Smooth muscle cell (in vitro differentiated cells): ENCODE results near the gene SAPCD1. TPM values are rescaled to one million over a fixed set of nuclear protein-coding genes. Genes with fewer than 3 reads are reported as not detected.

Experiments used
- DNase-seq: peaks from one replicate; lab custom pipeline; 2025; ENCODE audit not compliant: unreplicated experiment; lab: John Stamatoyannopoulos, UW
- H2AFZ ChIP-seq: fragments of 200-600 bp; sonication (generic); 2 replicates; pipeline ENCODE4 v1.6.0; 2016; ENCODE audit warnings: antibody characterized with exemption, low read depth, mild to moderate bottlenecking
- H3F3A ChIP-seq: fragments of 200-600 bp; sonication (generic); 2 replicates; pipeline ENCODE4 v1.6.0; 2017; ENCODE audit warnings: antibody characterized with exemption, low read depth
- H3K27ac ChIP-seq: fragments of 200-600 bp; sonication (generic); 2 replicates; pipeline ENCODE4 v1.5.1; 2016; ENCODE audit warnings: low read depth, mild to moderate bottlenecking
- H3K27me3 ChIP-seq: fragments of 200-600 bp; sonication (generic); 2 replicates; pipeline ENCODE4 v1.6.1; 2016; ENCODE audit warnings: low read depth, mild to moderate bottlenecking
- H3K36me3 ChIP-seq: fragments of 200-600 bp; sonication (generic); 2 replicates; pipeline ENCODE4 v1.5.1; 2016; ENCODE audit warnings: low read depth
- H3K4me1 ChIP-seq: fragments of 200-600 bp; sonication (generic); 2 replicates; pipeline ENCODE4 v1.5.1; 2016; ENCODE audit warnings: low read depth
- H3K4me2 ChIP-seq: fragments of 200-600 bp; sonication (generic); 2 replicates; pipeline ENCODE4 v1.6.0; 2016; ENCODE audit warnings: mild to moderate bottlenecking
- H3K4me3 ChIP-seq: fragments of 200-600 bp; sonication (generic); 2 replicates; pipeline ENCODE4 v1.5.1; 2016; ENCODE audit warnings: mild to moderate bottlenecking
- H3K79me2 ChIP-seq: fragments of 200-600 bp; sonication (generic); 2 replicates; pipeline ENCODE4 v1.6.0; 2016; ENCODE audit warnings: low read depth, mild to moderate bottlenecking
- H3K9ac ChIP-seq: fragments of 200-600 bp; sonication (generic); 2 replicates; pipeline ENCODE4 v1.6.0; 2016; ENCODE audit warnings: low read depth
- H3K9me3 ChIP-seq: fragments of 200-600 bp; sonication (generic); replicated peaks from 2 replicates; pipeline ENCODE4 v1.5.1; 2016; ENCODE audit warnings: low read depth
- H4K20me1 ChIP-seq: fragments of 200-600 bp; sonication (generic); 2 replicates; pipeline ENCODE4 v1.6.0; 2016; ENCODE audit warnings: low read depth
- WGBS: methylation state at CpG from one replicate; pipeline ENCODE4 v1.1.7; 2016; ENCODE audit warnings: low lambda C conversion rate; 5-methylcytosine and 5-hydroxymethylcytosine counted together
- polyA plus RNA-seq: library from polyadenylated mRNA; unstranded; fragments of >200 nt; fragmentation: Nextera tagmentation; extraction: Ambion mirVana; gene quantifications from 2 replicates; pipeline ENCODE4 v1.2.1, GENCODE V29; 2016
- total RNA-seq: library from RNA; depleted of rRNA; stranded (reverse); fragments of >200 nt; gene quantifications from 2 replicates; pipeline ENCODE4 v1.2.3, GENCODE V29; 2014
- TF ChIP-seq, protein P1 (sequence below): fragments of 200-600 bp; sonication (generic); IDR thresholded peaks from 2 replicates; pipeline ENCODE4 v1.5.1; 2017; ENCODE audit warnings: borderline replicate concordance, mild to moderate bottlenecking, antibody characterized with exemption; ENCODE audit not compliant: insufficient read depth, poor library complexity, severe bottlenecking

Gene SAPCD1
- total and polyA plus RNA-seq, 2 experiments from 2014 or later = 1.4 TPM; not detected in 1

DNA sequence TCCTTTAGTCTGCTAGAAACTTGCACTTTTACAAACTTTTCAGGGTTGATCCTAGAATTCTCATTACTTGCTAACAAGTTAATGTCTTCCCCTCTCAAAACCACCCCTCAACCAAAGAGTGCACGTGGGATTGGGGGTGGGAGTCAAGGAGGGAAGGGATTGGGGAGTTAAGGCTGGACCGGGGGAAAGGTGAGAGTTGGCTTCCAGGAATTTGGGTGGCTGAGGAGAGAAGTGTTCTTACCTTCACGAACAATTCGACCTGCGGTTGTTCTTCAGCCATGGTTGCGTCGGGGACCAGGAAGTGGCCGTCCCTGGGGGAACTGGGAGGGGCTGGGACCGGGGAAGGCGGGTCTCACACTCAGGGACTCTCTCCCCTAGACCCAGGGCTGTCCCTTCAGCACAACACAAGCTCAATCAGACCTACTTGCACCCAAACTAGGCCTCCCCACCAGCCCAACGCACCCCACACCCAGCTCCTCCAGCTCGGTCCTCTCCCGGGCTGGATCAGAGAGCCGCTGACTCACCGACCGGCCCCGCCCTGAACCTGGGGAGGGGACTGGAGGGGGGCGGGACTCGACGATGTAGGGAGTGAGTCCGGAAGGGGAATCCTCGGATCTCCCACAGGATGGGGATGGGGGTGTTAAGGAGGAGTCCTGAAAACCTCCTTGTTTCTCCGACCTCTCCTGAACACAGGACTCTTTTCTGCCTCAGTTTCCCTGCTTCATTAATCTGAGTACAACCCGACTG is 26.3 kb upstream of the SAPCD1 start, which contains the start of gene CLIC1:
TSS of gene CLIC1 (minus strand) at position 510 of the 747 bp plus-strand sequence. CDS start at position 280, 230 bp downstream.
- Histone ChIP-seq H3K27ac (peak within 1 kb of the TSS; percentile 84), H3K4me3 (peak within 1 kb of the TSS; percentile 99), H2AFZ (peak within 1 kb of the TSS; percentile 68), H3K4me1 (peaks cover 45% of the 10 kb centered on the region), H3F3A (peaks cover 53% of the 10 kb centered on the region), H3K27me3 (no peaks in the 10 kb centered on the region), H3K4me2 (peak within 1 kb of the TSS; percentile 100), H4K20me1 (peaks cover 38% of the 10 kb centered on the region), H3K9me3 (no peaks in the 10 kb centered on the region), H3K79me2 (peaks cover 47% of the 10 kb centered on the region), H3K36me3 (no peaks in the 10 kb centered on the region), H3K9ac (peak within 1 kb of the TSS; percentile 89)
- TF ChIP-seq, protein P1, sequence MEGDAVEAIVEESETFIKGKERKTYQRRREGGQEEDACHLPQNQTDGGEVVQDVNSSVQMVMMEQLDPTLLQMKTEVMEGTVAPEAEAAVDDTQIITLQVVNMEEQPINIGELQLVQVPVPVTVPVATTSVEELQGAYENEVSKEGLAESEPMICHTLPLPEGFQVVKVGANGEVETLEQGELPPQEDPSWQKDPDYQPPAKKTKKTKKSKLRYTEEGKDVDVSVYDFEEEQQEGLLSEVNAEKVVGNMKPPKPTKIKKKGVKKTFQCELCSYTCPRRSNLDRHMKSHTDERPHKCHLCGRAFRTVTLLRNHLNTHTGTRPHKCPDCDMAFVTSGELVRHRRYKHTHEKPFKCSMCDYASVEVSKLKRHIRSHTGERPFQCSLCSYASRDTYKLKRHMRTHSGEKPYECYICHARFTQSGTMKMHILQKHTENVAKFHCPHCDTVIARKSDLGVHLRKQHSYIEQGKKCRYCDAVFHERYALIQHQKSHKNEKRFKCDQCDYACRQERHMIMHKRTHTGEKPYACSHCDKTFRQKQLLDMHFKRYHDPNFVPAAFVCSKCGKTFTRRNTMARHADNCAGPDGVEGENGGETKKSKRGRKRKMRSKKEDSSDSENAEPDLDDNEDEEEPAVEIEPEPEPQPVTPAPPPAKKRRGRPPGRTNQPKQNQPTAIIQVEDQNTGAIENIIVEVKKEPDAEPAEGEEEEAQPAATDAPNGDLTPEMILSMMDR = no peak
- 1% methylated on average over 13 of the region's 24 CpGs for WGBS
- DNase-seq = peak; percentile 59

DNA sequence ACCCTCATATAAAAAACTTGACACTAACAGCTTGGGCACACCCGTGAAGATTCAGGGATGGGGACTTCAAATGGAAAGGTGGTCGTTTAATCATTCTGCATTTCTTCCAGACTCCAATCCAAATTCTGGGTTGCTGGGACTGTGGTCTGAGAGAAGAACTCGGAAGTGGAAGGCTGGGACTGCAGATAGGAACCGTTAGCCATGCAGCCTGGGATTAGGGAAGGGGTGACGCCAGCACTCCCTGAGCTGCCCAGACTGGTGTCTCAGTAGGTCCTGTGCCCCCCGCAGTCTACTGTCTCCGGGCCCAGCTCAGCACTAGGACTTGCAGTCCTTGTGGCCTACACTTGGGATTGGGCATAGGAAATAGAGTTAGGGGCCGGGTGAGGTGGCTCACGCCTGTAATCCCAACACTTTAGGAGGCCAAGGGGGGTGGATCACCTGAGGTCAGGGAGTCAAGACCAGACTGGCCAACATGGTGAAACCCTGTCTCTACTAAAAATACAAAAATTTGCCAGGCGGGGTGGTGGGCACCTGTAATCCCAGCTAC is 25.6 kb upstream of the SAPCD1 start:
- H3K79me2 ChIP-seq = peaks cover 47% of the 10 kb centered on the region

GRCh38 chr6:31737315-31737990 is 25.0 kb upstream of the SAPCD1 start:
- Histone ChIP-seq H4K20me1 (peaks cover 25% of the 10 kb centered on the region), H3K4me3 (peak overlapping the region; percentile 99), H3F3A (peaks cover 40% of the 10 kb centered on the region), H3K36me3 (no peaks in the 10 kb centered on the region), H3K9ac (peak overlapping the region; percentile 41), H3K79me2 (peaks cover 44% of the 10 kb centered on the region), H3K4me1 (peaks cover 45% of the 10 kb centered on the region), H2AFZ (no peak overlapping the region), H3K27ac (peak overlapping the region; percentile 84), H3K4me2 (peak overlapping the region; percentile 100), H3K9me3 (no peaks in the 10 kb centered on the region), H3K27me3 (no peaks in the 10 kb centered on the region)
- TF ChIP-seq, protein P1 = no peak
- WGBS = 56% methylated on average over 7 of the region's 7 CpGs
- DNase-seq = no peak

More for the DNA sequence above, 25.6 kb upstream of the SAPCD1 start:
- Histone ChIP-seq H4K20me1 (peaks cover 32% of the 10 kb centered on the region), H3K27me3 (no peaks in the 10 kb centered on the region), H3K4me2 (peak overlapping the region; percentile 100), H3K4me3 (peak overlapping the region; percentile 99), H3K9me3 (no peaks in the 10 kb centered on the region), H3F3A (peaks cover 46% of the 10 kb centered on the region), H3K36me3 (no peaks in the 10 kb centered on the region), H3K27ac (peak overlapping the region; percentile 84), H2AFZ (peak overlapping the region; percentile 68), H3K9ac (peak overlapping the region; percentile 89), H3K4me1 (peaks cover 45% of the 10 kb centered on the region)
- 48% methylated on average over 10 of the region's 10 CpGs for WGBS
- TF ChIP-seq, protein P1 = no peak
- DNase-seq = no peak
